Hepatocyte (in vitro differentiated cells): Measurements from ENCODE around the gene XIRP1. TPM values are rescaled to one million over a fixed set of nuclear protein-coding genes. Genes with fewer than 3 reads are reported as not detected.

Experiments used
- DNase-seq: peaks from one replicate; pipeline ENCODE4 v3.0.0-alpha.2; 2016; ENCODE audit warnings: low spot score
- H2AFZ ChIP-seq: fragments of 200-600 bp; sonication (generic); 2 replicates; pipeline ENCODE4 v1.6.0; 2016; ENCODE audit warnings: antibody characterized with exemption, mild to moderate bottlenecking
- H3K27ac ChIP-seq: fragments of 200-600 bp; sonication (generic); 2 replicates; pipeline ENCODE4 v1.5.1; 2016; ENCODE audit warnings: mild to moderate bottlenecking
- H3K27me3 ChIP-seq: fragments of 200-600 bp; sonication (generic); 2 replicates; pipeline ENCODE4 v1.6.1; 2016
- H3K36me3 ChIP-seq: fragments of 200-600 bp; sonication (generic); replicated peaks from 2 replicates; pipeline ENCODE4 v1.5.1; 2016; ENCODE audit warnings: low read depth; ENCODE audit not compliant: insufficient read depth
- H3K4me1 ChIP-seq: fragments of 200-600 bp; sonication (generic); 2 replicates; pipeline ENCODE4 v1.5.1; 2016; ENCODE audit warnings: mild to moderate bottlenecking, moderate library complexity; ENCODE audit not compliant: insufficient read depth
- H3K4me2 ChIP-seq: fragments of 200-600 bp; sonication (generic); 2 replicates; pipeline ENCODE4 v1.6.0; 2016
- H3K4me3 ChIP-seq: fragments of 200-600 bp; sonication (generic); 2 replicates; pipeline ENCODE4 v1.5.1; 2016; ENCODE audit warnings: mild to moderate bottlenecking
- H3K79me2 ChIP-seq: fragments of 200-600 bp; sonication (generic); 2 replicates; pipeline ENCODE4 v1.6.0; 2017; ENCODE audit warnings: mild to moderate bottlenecking
- H3K9me2 ChIP-seq: fragments of 200-600 bp; sonication (generic); replicated peaks from 2 replicates; pipeline ENCODE4 v1.6.0; 2017; ENCODE audit warnings: mild to moderate bottlenecking; ENCODE audit not compliant: insufficient read depth
- H3K9me3 ChIP-seq: fragments of 200-600 bp; sonication (generic); 2 replicates; pipeline ENCODE4 v1.5.1; 2016; ENCODE audit warnings: low read depth, mild to moderate bottlenecking
- H4K20me1 ChIP-seq: fragments of 200-600 bp; sonication (generic); 2 replicates; pipeline ENCODE4 v1.6.0; 2016; ENCODE audit warnings: mild to moderate bottlenecking; ENCODE audit not compliant: insufficient read depth, poor library complexity, severe bottlenecking
- CTCF ChIP-seq: fragments of 200-600 bp; sonication (generic); IDR thresholded peaks from 2 replicates; pipeline ENCODE4 v1.5.1; 2016; ENCODE audit warnings: antibody characterized with exemption, mild to moderate bottlenecking; ENCODE audit not compliant: poor library complexity
- EZH2 ChIP-seq: fragments of 200-600 bp; sonication (generic); IDR thresholded peaks from 2 replicates; pipeline ENCODE4 v1.6.1; 2016; ENCODE audit warnings: antibody characterized with exemption, mild to moderate bottlenecking, borderline replicate concordance
- EZH2phosphoT487 ChIP-seq: fragments of 200-600 bp; sonication (generic); IDR thresholded peaks from one replicate; pipeline ENCODE4 v1.6.1; 2018; ENCODE audit warnings: antibody characterized with exemption, mild to moderate bottlenecking, low read depth, moderate library complexity; ENCODE audit not compliant: unreplicated experiment, severe bottlenecking
- whole genome bisulfite sequencing: methylation state at CpG from one replicate; pipeline ENCODE4 v1.1.6; 2016; ENCODE audit warnings: low lambda C conversion rate; ENCODE audit errors: missing lambda C conversion rate; 5-methylcytosine and 5-hydroxymethylcytosine counted together
- polyA plus RNA-seq: library from polyadenylated mRNA; unstranded; fragments of >200 nt; fragmentation: Nextera tagmentation; extraction: Ambion mirVana; gene quantifications from 2 replicates; pipeline ENCODE4 v1.2.1, GENCODE V29; 2016
- total RNA-seq: library from RNA; depleted of rRNA; stranded (reverse); fragments of >200 nt; gene quantifications from 2 replicates; pipeline ENCODE4 v1.2.3, GENCODE V29; 2014

XIRP1 gene
- total and polyA plus RNA-seq, 2 experiments from 2014 or later = 0.10 to 1.4 TPM

- Histone ChIP-seq H3K27ac (no peak overlapping the region), H3K79me2 (no peaks in the 10 kb centered on the region), H3K4me2 (no peak overlapping the region), H3K9me3 (no peaks in the 10 kb centered on the region), H3K4me3 (no peak overlapping the region), H3K9me2 (no peaks in the 10 kb centered on the region), H3K4me1 (no peaks in the 10 kb centered on the region), H3K27me3 (no peaks in the 10 kb centered on the region), H4K20me1 (no peaks in the 10 kb centered on the region), H2AFZ (no peak overlapping the region), H3K36me3 (no peaks in the 10 kb centered on the region)
- no peak for DNase-seq
- no peak for TF ChIP-seq CTCF
- no peak for TF ChIP-seq EZH2phosphoT487
- no peak for TF ChIP-seq EZH2
- WGBS = 88% methylated on average over 3 of the region's 3 CpGs
Measured at GRCh38 chr3:39191773-39192172, 622 bp downstream of the XIRP1 start.

- Histone ChIP-seq H3K79me2 (no peaks in the 10 kb centered on the region), H3K4me2 (no peak overlapping the region), H2AFZ (no peak overlapping the region), H4K20me1 (no peaks in the 10 kb centered on the region), H3K9me2 (no peaks in the 10 kb centered on the region), H3K36me3 (no peaks in the 10 kb centered on the region), H3K27me3 (no peaks in the 10 kb centered on the region), H3K4me1 (no peaks in the 10 kb centered on the region), H3K27ac (no peak overlapping the region), H3K9me3 (no peaks in the 10 kb centered on the region), H3K4me3 (no peak overlapping the region)
- 64% methylated on average over 1 of the region's 1 CpG for WGBS
- DNase-seq = no peak
- no peak for TF ChIP-seq EZH2
- TF ChIP-seq CTCF = no peak
- no peak for TF ChIP-seq EZH2phosphoT487
Measured at GRCh38 chr3:39191111-39191510, 1.3 kb downstream of the XIRP1 start.

- H2AFZ ChIP-seq = no peak overlapping the region
- H3K36me3 ChIP-seq = no peaks in the 10 kb centered on the region
- no peak overlapping the region for H3K27ac ChIP-seq
- no peaks in the 10 kb centered on the region for H3K4me1 ChIP-seq
- no peak for TF ChIP-seq EZH2
- no peak for TF ChIP-seq CTCF
- TF ChIP-seq EZH2phosphoT487 = no peak
- no peak overlapping the region for H3K4me2 ChIP-seq
- H3K27me3 ChIP-seq = no peaks in the 10 kb centered on the region
- H3K79me2 ChIP-seq = no peaks in the 10 kb centered on the region
- no peak overlapping the region for H3K4me3 ChIP-seq
- DNase-seq = no peak
- H3K9me2 ChIP-seq = no peaks in the 10 kb centered on the region
- 81% methylated on average over 7 of the region's 7 CpGs for WGBS
- H4K20me1 ChIP-seq = no peaks in the 10 kb centered on the region
- no peaks in the 10 kb centered on the region for H3K9me3 ChIP-seq
Measured at GRCh38 chr3:39190281-39191025, 1.9 kb downstream of the XIRP1 start.

- WGBS = 36% methylated on average over 5 of the region's 5 CpGs
- Histone ChIP-seq H3K79me2 (no peaks in the 10 kb centered on the region), H3K9me3 (no peaks in the 10 kb centered on the region), H3K4me1 (no peaks in the 10 kb centered on the region), H4K20me1 (no peaks in the 10 kb centered on the region), H3K9me2 (no peaks in the 10 kb centered on the region), H3K4me3 (no peak overlapping the region), H2AFZ (no peak overlapping the region), H3K36me3 (no peaks in the 10 kb centered on the region), H3K27me3 (no peaks in the 10 kb centered on the region), H3K4me2 (no peak overlapping the region), H3K27ac (no peak overlapping the region)
- TF ChIP-seq CTCF = peak; percentile 80
- TF ChIP-seq EZH2phosphoT487 = no peak
- peak; percentile 86 for DNase-seq
Measured at GRCh38 chr3:39189959-39190269, 2.5 kb downstream of the XIRP1 start.
